IPS DF 4.7 (cell line): Measurements from ENCODE around the gene KRTAP5-11.

Experiments used
- DNase-seq: peaks from one replicate; pipeline ENCODE4 v3.0.0-alpha.2; 2013; ENCODE audit warnings: low spot score; ENCODE audit errors: extremely low read depth

The KRTAP5-11 gene

GRCh38 chr11:71532036-71532610, 50.6 kb downstream of the KRTAP5-11 start:
- DNase-seq = no peak
